GM12878 (cell line): ENCODE results near the gene C19orf44.

Source experiments
- CHD2 ChIP-seq: IDR thresholded peaks from 2 replicates; pipeline ENCODE4 v1.6.1; 2011; ENCODE audit warnings: low read depth, low read length, improper control_type of control experiment, borderline replicate concordance
- CREB1 ChIP-seq: IDR thresholded peaks from 2 replicates; pipeline ENCODE4 v1.6.1; 2012; ENCODE audit warnings: low read depth, mild to moderate bottlenecking, inconsistent platforms
- CTCF ChIP-seq, 3 experiments: IDR thresholded peaks in 2 of 3; conservative IDR thresholded peaks in 1 of 3; 2 replicates each; pipeline ENCODE4 v1.5.1; 2011; ENCODE audit warnings: low read depth in 3 of 3, low read length in 3 of 3, mild to moderate bottlenecking in 3 of 3, control low read depth in 2 of 3, moderate library complexity in 2 of 3, inconsistent platforms in 1 of 3, mixed read lengths in 1 of 3; ENCODE audit not compliant: control insufficient read depth in 2 of 3, insufficient read depth in 1 of 3; ENCODE audit errors: extremely low read depth in 1 of 3
- JUND ChIP-seq: IDR thresholded peaks from 2 replicates; pipeline ENCODE4 v1.6.1; 2012; ENCODE audit warnings: low read depth, mild to moderate bottlenecking, low read length, improper control_type of control experiment, moderate library complexity
- MXI1 ChIP-seq: fragments of 150-350 bp; IDR thresholded peaks from 2 replicates; pipeline ENCODE4 v1.6.1; 2011; ENCODE audit warnings: low read depth, mild to moderate bottlenecking, inconsistent platforms, low read length, improper control_type of control experiment
- PKNOX1 ChIP-seq: fragments of 450-650 bp; IDR thresholded peaks from 2 replicates; pipeline ENCODE4 v1.6.1; 2016; ENCODE audit warnings: mild to moderate bottlenecking
- SPI1 ChIP-seq: IDR thresholded peaks from 2 replicates; pipeline ENCODE4 v1.6.1; 2011; ENCODE audit warnings: low read depth, mild to moderate bottlenecking, low read length, moderate library complexity, borderline replicate concordance; ENCODE audit not compliant: insufficient read depth
- SREBF2 ChIP-seq: IDR thresholded peaks from 2 replicates; pipeline ENCODE4 v1.6.1; 2012; ENCODE audit warnings: mild to moderate bottlenecking, low read length
- TAF1 ChIP-seq: IDR thresholded peaks from 2 replicates; pipeline ENCODE4 v1.6.1; 2011; ENCODE audit warnings: mild to moderate bottlenecking, low read depth, low read length, borderline replicate concordance
- TCF12 ChIP-seq: IDR thresholded peaks from 2 replicates; pipeline ENCODE4 v1.6.1; 2011; ENCODE audit warnings: low read depth, mild to moderate bottlenecking, low read length
- TCF7 ChIP-seq: IDR thresholded peaks from 2 replicates; pipeline ENCODE4 v1.6.1; 2014; ENCODE audit warnings: antibody characterized with exemption, borderline replicate concordance
- USF2 ChIP-seq: IDR thresholded peaks from 2 replicates; pipeline ENCODE4 v1.6.1; 2011; ENCODE audit warnings: low read depth, low read length, improper control_type of control experiment, borderline replicate concordance

GRCh38 chr19:16524991-16525734, 29.0 kb downstream of the C19orf44 start:
- TF ChIP-seq CTCF (IDR thresholded peaks at IDR 0.05 in 2 of 3, conservative IDR thresholded peaks at IDR 0.05 in 1 of 3; ENCODE audit: control insufficient read depth in 2 of 3, extremely low read depth in 1 of 3, insufficient read depth in 1 of 3, low read depth in 3 of 3, low read length in 3 of 3) (no peak), MXI1 (no peak), TAF1 (no peak), TCF12 (no peak), CHD2 (no peak), USF2 (no peak), PKNOX1 (no peak), JUND (no peak), SREBF2 (no peak), CREB1 (no peak), SPI1 (no peak), TCF7 (no peak)
